ENCODE data around the gene CEP112.
"Not testable (repeated sequence)": the region's sequence is repeated elsewhere in the genome, so short reads cannot be mapped to it uniquely, and the experiment has no call there.

DNA sequence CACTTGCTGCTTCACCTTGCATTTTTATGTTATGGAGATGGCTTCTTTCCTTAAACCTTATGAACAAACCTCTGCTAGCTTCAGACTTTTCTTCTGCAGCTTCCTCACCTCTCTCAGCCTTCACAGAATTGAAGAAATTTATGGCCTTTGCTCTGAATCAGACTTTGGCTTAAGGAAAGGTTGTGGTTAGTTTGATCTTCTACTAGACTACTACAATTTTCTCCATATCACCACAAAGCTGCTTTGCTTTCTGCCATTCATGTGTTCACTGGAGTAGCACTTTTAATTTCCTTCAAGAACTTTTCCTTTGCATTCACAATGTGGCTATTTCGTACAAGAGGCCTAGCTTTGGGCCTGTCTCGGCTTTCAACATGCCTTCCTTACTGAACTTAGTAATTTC lies 459.3 kb downstream of the CEP112 start:
- not testable (repeated sequence) for TF ChIP-seq BACH2 (CRISPR knock-in tag; IDR thresholded peaks at IDR 0.05; ENCODE audit: borderline replicate concordance); ZNF565 (CRISPR knock-in tag; conservative IDR thresholded peaks at IDR 0.05; ENCODE audit: low read depth); PPARA (CRISPR knock-in tag; IDR thresholded peaks at IDR 0.05; ENCODE audit: borderline replicate concordance); ZNF70 (CRISPR knock-in tag; IDR thresholded peaks at IDR 0.05)
- TF ChIP-seq, protein P1, sequence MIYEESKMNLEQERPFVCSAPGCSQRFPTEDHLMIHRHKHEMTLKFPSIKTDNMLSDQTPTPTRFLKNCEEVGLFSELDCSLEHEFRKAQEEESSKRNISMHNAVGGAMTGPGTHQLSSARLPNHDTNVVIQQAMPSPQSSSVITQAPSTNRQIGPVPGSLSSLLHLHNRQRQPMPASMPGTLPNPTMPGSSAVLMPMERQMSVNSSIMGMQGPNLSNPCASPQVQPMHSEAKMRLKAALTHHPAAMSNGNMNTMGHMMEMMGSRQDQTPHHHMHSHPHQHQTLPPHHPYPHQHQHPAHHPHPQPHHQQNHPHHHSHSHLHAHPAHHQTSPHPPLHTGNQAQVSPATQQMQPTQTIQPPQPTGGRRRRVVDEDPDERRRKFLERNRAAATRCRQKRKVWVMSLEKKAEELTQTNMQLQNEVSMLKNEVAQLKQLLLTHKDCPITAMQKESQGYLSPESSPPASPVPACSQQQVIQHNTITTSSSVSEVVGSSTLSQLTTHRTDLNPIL (CRISPR knock-in tag; IDR thresholded peaks at IDR 0.05; ENCODE audit: low read depth), result not testable (repeated sequence)
- TF ChIP-seq, protein P2, sequence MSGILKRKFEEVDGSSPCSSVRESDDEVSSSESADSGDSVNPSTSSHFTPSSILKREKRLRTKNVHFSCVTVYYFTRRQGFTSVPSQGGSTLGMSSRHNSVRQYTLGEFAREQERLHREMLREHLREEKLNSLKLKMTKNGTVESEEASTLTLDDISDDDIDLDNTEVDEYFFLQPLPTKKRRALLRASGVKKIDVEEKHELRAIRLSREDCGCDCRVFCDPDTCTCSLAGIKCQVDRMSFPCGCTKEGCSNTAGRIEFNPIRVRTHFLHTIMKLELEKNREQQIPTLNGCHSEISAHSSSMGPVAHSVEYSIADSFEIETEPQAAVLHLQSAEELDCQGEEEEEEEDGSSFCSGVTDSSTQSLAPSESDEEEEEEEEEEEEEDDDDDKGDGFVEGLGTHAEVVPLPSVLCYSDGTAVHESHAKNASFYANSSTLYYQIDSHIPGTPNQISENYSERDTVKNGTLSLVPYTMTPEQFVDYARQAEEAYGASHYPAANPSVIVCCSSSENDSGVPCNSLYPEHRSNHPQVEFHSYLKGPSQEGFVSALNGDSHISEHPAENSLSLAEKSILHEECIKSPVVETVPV (CRISPR knock-in tag; IDR thresholded peaks at IDR 0.05), result not testable (repeated sequence)
- TF ChIP-seq, protein P3, sequence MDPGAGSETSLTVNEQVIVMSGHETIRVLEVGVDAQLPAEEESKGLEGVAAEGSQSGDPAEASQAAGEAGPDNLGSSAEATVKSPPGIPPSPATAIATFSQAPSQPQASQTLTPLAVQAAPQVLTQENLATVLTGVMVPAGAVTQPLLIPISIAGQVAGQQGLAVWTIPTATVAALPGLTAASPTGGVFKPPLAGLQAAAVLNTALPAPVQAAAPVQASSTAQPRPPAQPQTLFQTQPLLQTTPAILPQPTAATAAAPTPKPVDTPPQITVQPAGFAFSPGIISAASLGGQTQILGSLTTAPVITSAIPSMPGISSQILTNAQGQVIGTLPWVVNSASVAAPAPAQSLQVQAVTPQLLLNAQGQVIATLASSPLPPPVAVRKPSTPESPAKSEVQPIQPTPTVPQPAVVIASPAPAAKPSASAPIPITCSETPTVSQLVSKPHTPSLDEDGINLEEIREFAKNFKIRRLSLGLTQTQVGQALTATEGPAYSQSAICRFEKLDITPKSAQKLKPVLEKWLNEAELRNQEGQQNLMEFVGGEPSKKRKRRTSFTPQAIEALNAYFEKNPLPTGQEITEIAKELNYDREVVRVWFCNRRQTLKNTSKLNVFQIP (CRISPR knock-in tag; IDR thresholded peaks at IDR 0.05; ENCODE audit: borderline replicate concordance, low read depth), result not testable (repeated sequence)
